PFSK-1 (cell line): ENCODE data around the gene PPFIBP1.

Experiments
- FOXP2 ChIP-seq: optimal IDR thresholded peaks from 2 replicates; pipeline ENCODE3; 2011; ENCODE audit warnings: borderline replicate concordance, control low read depth, inconsistent platforms; ENCODE audit not compliant: insufficient read depth; ENCODE audit errors: extremely low read length, extremely low read depth
- POLR2AphosphoS5 ChIP-seq: IDR thresholded peaks from 2 replicates; pipeline ENCODE4 v1.6.1; 2012; ENCODE audit warnings: low read depth, mild to moderate bottlenecking, control low read depth, low read length, moderate library complexity
- REST ChIP-seq, 2 experiments: IDR thresholded peaks; 2 replicates each; pipeline versions ENCODE4 v1.6.1 to v1.8.0; 2011 to 2012; ENCODE audit warnings: low read depth in 2 of 2, low read length in 2 of 2, control low read depth in 1 of 2, inconsistent platforms in 1 of 2, mild to moderate bottlenecking in 1 of 2, moderate library complexity in 1 of 2; ENCODE audit not compliant: insufficient read depth in 1 of 2
- SIN3A ChIP-seq: IDR thresholded peaks from 2 replicates; pipeline ENCODE4 v1.6.1; 2012; ENCODE audit warnings: mild to moderate bottlenecking, low read length, moderate library complexity, borderline replicate concordance; ENCODE audit not compliant: insufficient read depth
- TAF1 ChIP-seq: IDR thresholded peaks from 2 replicates; pipeline ENCODE4 v1.6.1; 2012; ENCODE audit warnings: low read length, control low read depth, borderline replicate concordance; ENCODE audit not compliant: insufficient read depth

GRCh38 chr12:27500546-27500945, 23.5 kb upstream of the PPFIBP1 start:
- TF ChIP-seq SIN3A, result no peak
- no peak for TF ChIP-seq POLR2AphosphoS5
- TF ChIP-seq TAF1, result no peak
- no peak for TF ChIP-seq REST (IDR thresholded peaks at IDR 0.05; ENCODE audit: insufficient read depth in 1 of 2, low read depth in 2 of 2, low read length in 2 of 2)
- no peak for TF ChIP-seq FOXP2
